ENCODE data around the gene THEMIS.

- TF ChIP-seq CTCF (IDR thresholded peaks at IDR 0.05; ENCODE audit: insufficient read depth, low read length): no peak
- no peak for TF ChIP-seq SPI1 (IDR thresholded peaks at IDR 0.05; ENCODE audit: borderline replicate concordance, low read depth)
- no peak for TF ChIP-seq GABPA (IDR thresholded peaks at IDR 0.05; ENCODE audit: low read depth)
- no peak for TF ChIP-seq POLR2AphosphoS5 (IDR thresholded peaks at IDR 0.05; ENCODE audit: low read depth)
Measured at GRCh38 chr6:127834136-127834535, 66.7 kb downstream of the THEMIS start.

Measured in HL-60 (cell line).